A549 (cell line): Measurements from ENCODE around the gene ETAA1.

Source experiments
- CHD4 ChIP-seq: fragments of 200-600 bp; sonication (generic); IDR thresholded peaks from 2 replicates; pipeline ENCODE4 v1.6.1; 2016; ENCODE audit warnings: antibody characterized with exemption, mild to moderate bottlenecking, borderline replicate concordance
- CTCF ChIP-seq: fragments of >200 bp; sonication (Bioruptor Twin); formaldehyde crosslinking; IDR thresholded peaks from 3 replicates; pipeline ENCODE4 v1.5.1; 2016
- MAFK ChIP-seq: fragments of 450-650 bp; IDR thresholded peaks from 2 replicates; pipeline ENCODE4 v1.6.1; 2014; ENCODE audit not compliant: partially characterized antibody

GRCh38 chr2:67374481-67374880, 22.7 kb upstream of the ETAA1 start:
- TF ChIP-seq CHD4 (no peak), CTCF (no peak), MAFK (no peak)
